WTC11 (cell line): ENCODE results near the gene WASHC1.
"Not testable (repeated sequence)": the region's sequence is repeated elsewhere in the genome, so short reads cannot be mapped to it uniquely, and the experiment has no call there.

Experiments
- CREB1 ChIP-seq: sonication (generic); formaldehyde crosslinking; IDR thresholded peaks from 2 replicates; pipeline ENCODE4 v1.8.0; 2023; ENCODE audit warnings: mild to moderate bottlenecking, missing genetic modification reagents
- CTCF ChIP-seq: fragments of 200-600 bp; IDR thresholded peaks from 2 replicates; pipeline ENCODE4 v1.8.0; 2022; ENCODE audit warnings: antibody characterized with exemption
- ETV6 ChIP-seq: sonication (generic); formaldehyde crosslinking; IDR thresholded peaks from 2 replicates; pipeline ENCODE4 v1.8.1; 2022; ENCODE audit warnings: mild to moderate bottlenecking, missing genetic modification reagents
- HMGXB4 ChIP-seq: sonication (generic); formaldehyde crosslinking; IDR thresholded peaks from 2 replicates; pipeline ENCODE4 v1.8.1; 2023; ENCODE audit warnings: mild to moderate bottlenecking, moderate library complexity, missing genetic modification reagents
- JAZF1 ChIP-seq: fragments of 250-450 bp; sonication (Bioruptor Pico); IDR thresholded peaks from 2 replicates; pipeline ENCODE4 v1.9.0; 2021; ENCODE audit warnings: moderate library complexity, mild to moderate bottlenecking, inconsistent platforms
- NFE2L1 ChIP-seq: sonication (generic); formaldehyde crosslinking; IDR thresholded peaks from 2 replicates; pipeline ENCODE4 v1.8.1; 2023; ENCODE audit warnings: missing genetic modification reagents
- NR1H2 ChIP-seq: sonication (generic); formaldehyde crosslinking; IDR thresholded peaks from 2 replicates; pipeline ENCODE4 v1.9.0; 2021; ENCODE audit warnings: mild to moderate bottlenecking, moderate library complexity, missing genetic modification reagents
- SMAD3 ChIP-seq: sonication (generic); formaldehyde crosslinking; IDR thresholded peaks from 2 replicates; pipeline ENCODE4 v1.8.0; 2022; ENCODE audit warnings: missing genetic modification reagents, mild to moderate bottlenecking, borderline replicate concordance
- ZNF512 ChIP-seq: sonication (generic); formaldehyde crosslinking; IDR thresholded peaks from 2 replicates; pipeline ENCODE4 v1.8.1; 2022; ENCODE audit warnings: missing genetic modification reagents, borderline replicate concordance

GRCh38 chr9:46639-47271 lies 17.5 kb upstream of the WASHC1 start:
- TF ChIP-seq HMGXB4 (CRISPR knock-in tag); CTCF; NR1H2 (CRISPR knock-in tag); ETV6; NFE2L1 (CRISPR knock-in tag); CREB1 (CRISPR knock-in tag); SMAD3 (CRISPR knock-in tag); ZNF512; JAZF1 (CRISPR knock-in tag): not testable (repeated sequence)
